SW480 (cell line): ENCODE data around the gene KCNH3.
"Not testable (repeated sequence)": the region's sequence is repeated elsewhere in the genome, so short reads cannot be mapped to it uniquely, and the experiment has no call there.

Experiments
- DNase-seq: peaks from one replicate; pipeline ENCODE4 v3.0.0-alpha.2; 2016; ENCODE audit warnings: low spot score

The KCNH3 gene

DNA sequence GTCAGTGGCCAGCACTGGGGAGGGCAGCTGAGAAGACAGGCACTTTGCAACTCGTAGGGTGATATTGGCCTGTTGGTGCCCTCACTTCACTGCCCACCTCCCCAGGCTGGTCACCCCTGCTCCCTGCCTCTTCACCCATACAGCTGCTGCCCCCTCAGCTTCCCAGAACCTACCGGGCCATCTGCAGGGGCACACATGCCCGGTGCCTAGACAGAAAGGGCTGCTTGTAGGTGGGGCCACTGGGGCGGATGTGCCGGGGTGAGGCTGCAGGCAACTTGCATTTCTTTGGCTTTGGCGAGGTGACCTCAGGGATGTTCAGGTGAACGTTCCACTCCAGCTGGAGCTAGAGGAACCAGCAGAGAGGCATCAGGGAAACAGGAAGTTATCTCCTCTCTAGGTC lies 49.5 kb downstream of the KCNH3 start:
- DNase-seq: no peak

DNA sequence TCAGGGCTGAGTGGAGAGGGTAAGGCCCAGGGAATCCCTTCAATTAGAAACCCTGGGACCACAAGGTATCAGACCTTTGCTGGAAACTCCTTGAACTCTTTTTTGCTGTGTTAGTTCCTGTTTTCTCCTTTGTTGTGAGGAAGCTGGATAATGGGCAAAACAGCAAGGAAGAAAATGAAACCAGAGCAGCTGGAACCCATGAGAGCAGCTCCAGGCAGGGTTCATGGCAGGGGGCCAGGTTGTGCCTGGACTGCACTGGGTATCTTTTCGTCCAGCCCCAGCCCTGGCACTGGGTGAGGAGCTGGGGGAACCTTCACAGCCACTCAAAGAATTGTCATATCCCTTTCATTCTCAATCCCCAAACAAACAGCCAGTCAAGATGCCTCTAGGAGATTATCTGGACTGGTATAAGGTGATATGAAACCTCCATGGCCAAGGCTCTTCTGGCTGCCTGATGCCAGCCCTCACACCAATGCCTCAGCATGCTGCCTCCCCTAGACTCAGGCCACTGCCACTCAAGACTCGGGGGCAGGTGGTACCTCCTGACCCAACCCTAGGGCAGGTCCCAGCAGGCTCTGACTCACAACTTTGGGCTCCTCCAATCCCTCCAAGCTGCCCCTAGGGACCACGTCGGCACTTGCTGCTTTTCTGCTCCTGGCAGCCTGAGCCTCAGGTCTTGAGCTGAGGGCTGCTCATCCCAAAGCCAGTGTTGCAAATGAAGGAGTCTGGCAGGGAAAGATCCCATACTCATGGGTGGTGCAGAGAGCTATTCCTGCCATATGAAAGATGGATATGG lies 50.1 kb downstream of the KCNH3 start:
- no peak for DNase-seq

DNA sequence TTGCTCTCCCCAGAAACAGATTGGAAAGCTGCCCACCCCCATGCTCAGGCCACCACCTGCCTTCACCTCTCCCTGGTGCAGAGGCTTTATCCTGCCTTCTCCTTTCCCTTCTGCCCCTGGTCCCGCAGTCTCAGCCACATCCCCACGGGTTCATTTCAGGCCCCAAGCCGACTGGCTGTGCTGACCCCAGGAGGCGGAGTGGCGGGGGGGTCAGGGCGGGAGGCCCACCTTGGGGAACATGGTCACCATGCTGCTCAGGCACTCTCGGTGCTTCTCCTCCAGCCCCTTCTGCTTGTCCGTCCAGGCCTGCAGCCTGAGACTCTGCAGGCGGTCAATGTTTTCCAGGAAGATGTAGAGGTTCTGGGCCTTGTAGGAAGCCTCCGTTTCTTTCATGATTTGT lies 59.7 kb downstream of the KCNH3 start:
- DNase-seq: no peak

DNA sequence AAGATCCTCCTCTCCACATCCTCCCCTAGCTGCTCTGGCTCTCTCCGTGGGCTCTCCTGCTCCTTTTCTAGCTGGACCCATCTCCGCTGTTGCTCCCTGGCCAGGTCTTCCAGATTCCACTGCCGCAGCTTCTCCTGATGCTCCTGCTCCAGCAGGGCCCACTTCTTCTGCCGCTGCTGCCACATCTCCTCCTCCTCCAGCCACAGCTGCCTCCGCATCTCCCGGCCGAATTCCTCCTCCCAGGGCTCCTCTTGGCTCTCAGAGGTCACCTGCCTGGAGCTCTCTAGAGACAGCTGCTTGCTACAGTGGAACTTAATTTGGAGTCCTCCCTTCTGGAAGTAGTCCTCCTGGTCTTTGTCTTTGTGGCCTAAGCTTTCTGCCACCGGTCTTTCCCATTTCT lies 61.1 kb downstream of the KCNH3 start:
- DNase-seq: no peak

DNA sequence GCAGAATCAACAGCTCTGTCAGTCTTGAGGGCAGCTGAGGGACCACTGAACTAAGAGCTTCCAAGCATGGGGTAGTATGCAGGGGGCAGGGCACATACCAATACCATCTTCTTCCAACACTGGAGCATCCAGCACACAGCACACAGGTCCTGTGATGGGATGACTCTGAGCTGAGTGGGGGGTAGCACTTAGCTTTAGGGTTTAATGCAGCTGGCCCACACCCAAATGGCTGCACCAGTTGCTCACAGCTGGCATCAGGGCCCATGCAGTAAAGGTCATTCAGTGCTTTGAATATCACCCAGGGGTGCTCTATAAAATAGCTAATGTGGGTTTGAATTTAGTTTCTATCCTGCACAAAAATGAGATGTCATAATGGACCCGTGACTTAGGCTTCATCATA lies 64.9 kb downstream of the KCNH3 start:
- no peak for DNase-seq

DNA sequence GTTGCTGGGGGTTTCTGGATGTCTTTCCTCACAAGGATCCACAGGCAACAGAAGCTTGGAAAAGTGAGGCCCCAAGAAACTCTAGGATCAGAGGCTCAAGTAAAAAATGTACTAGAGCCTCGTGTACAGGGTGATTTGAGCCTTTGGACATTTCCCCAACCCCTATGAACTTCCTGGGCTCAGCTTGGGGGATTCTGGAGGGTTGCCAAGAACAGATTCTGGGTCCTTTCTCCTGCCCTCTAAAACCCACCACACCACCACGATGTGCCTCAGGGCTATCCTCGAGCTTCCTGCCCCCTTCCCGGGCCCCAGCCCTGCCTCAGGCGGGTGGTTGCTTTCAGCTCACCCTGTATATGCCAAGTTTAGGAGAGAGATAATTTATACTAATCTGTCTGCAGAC lies 66.0 kb downstream of the KCNH3 start:
- DNase-seq: no peak

DNA sequence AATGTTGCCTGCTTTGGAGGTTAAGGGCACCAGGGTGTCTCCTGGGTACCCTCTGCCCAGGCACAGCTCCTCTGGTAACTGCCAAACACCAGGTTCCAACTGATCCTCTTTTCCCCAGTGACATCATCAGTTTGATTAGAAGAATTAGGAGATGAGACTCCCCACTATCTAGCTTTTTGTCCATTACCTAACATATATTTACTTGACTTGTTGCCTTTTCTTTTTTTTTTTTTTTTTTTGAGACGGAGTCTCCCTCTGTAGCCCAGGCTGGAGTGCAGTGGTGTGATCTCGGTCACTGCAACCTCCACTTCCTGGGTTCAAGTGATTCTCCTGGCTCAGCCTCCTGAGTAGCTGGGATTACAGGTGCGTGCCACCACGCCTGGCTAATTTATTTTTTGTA lies 66.7 kb downstream of the KCNH3 start, which contains the start of gene FAM186B:
FAM186B (minus strand) TSS at position 101 of the 400 bp plus-strand sequence. CDS start 162 bp downstream, outside the sequence.
- not testable (repeated sequence) for DNase-seq
